Epithelial cell of prostate (primary cell): ENCODE measurements around the gene SGCD.
"Not testable (repeated sequence)": the region's sequence is repeated elsewhere in the genome, so short reads cannot be mapped to it uniquely, and the experiment has no call there.

Experiments used
- DNase-seq: peaks from one replicate; pipeline ENCODE4 v3.0.0-alpha.2; 2011; ENCODE audit warnings: low read depth, low spot score
- H3K27ac ChIP-seq: fragments of 450-650 bp; 2 replicates; pipeline ENCODE4 v1.5.1; 2017; ENCODE audit warnings: mild to moderate bottlenecking

SGCD gene

GRCh38 chr5:156598964-156599363 lies 272.0 kb downstream of the SGCD start:
- H3K27ac ChIP-seq, result no peak overlapping the region
- DNase-seq, result no peak

GRCh38 chr5:156610582-156610981 lies 283.6 kb downstream of the SGCD start:
- DNase-seq, H3K27ac ChIP-seq: not testable (repeated sequence)

GRCh38 chr5:156615901-156616300 lies 288.9 kb downstream of the SGCD start:
- H3K27ac ChIP-seq, result no peak overlapping the region
- no peak for DNase-seq

GRCh38 chr5:156617426-156617825 lies 290.5 kb downstream of the SGCD start:
- no peak for DNase-seq
- H3K27ac ChIP-seq, result no peak overlapping the region

GRCh38 chr5:156618601-156619000 lies 291.6 kb downstream of the SGCD start:
- no peak for DNase-seq
- no peak overlapping the region for H3K27ac ChIP-seq

GRCh38 chr5:156621719-156622118 lies 294.8 kb downstream of the SGCD start:
- H3K27ac ChIP-seq, result no peak overlapping the region
- no peak for DNase-seq

GRCh38 chr5:156623381-156624040 lies 296.5 kb downstream of the SGCD start:
- H3K27ac ChIP-seq, result no peak overlapping the region
- no peak for DNase-seq

- no peak for DNase-seq
- H3K27ac ChIP-seq, result no peak overlapping the region
Measured at GRCh38 chr5:156624686-156625085, 297.7 kb downstream of the SGCD start.

- no peak for DNase-seq
Measured at GRCh38 chr5:156628421-156628820, 301.5 kb downstream of the SGCD start.

GRCh38 chr5:156631005-156631404 lies 304.0 kb downstream of the SGCD start:
- DNase-seq, result no peak
- no peak overlapping the region for H3K27ac ChIP-seq

More at GRCh38 chr5:156628421-156628820, 301.5 kb downstream of the SGCD start:
- H3K27ac ChIP-seq, result no peak overlapping the region

- no peak for DNase-seq
- no peak overlapping the region for H3K27ac ChIP-seq
Measured at GRCh38 chr5:156634301-156634700, 307.3 kb downstream of the SGCD start.

- no peak for DNase-seq
- H3K27ac ChIP-seq, result no peak overlapping the region
Measured at GRCh38 chr5:156640691-156641241, 313.8 kb downstream of the SGCD start.

- no peak overlapping the region for H3K27ac ChIP-seq
- DNase-seq, result no peak
Measured at GRCh38 chr5:156641686-156642085, 314.7 kb downstream of the SGCD start.

GRCh38 chr5:156647034-156647451 lies 320.1 kb downstream of the SGCD start:
- no peak overlapping the region for H3K27ac ChIP-seq
- no peak for DNase-seq

- DNase-seq, result no peak
- H3K27ac ChIP-seq, result no peak overlapping the region
Measured at GRCh38 chr5:156654444-156654843, 327.5 kb downstream of the SGCD start.

GRCh38 chr5:156655732-156656131 lies 328.8 kb downstream of the SGCD start:
- DNase-seq, result no peak
- no peak overlapping the region for H3K27ac ChIP-seq

- not testable (repeated sequence) for DNase-seq, H3K27ac ChIP-seq
Measured at GRCh38 chr5:156664832-156665231, 337.9 kb downstream of the SGCD start.

- not testable (repeated sequence) for DNase-seq, H3K27ac ChIP-seq
Measured at GRCh38 chr5:156666686-156667085, 339.7 kb downstream of the SGCD start.

GRCh38 chr5:156667616-156668015 lies 340.7 kb downstream of the SGCD start:
- H3K27ac ChIP-seq, result no peak overlapping the region
- DNase-seq, result no peak

- H3K27ac ChIP-seq, result no peak overlapping the region
- no peak for DNase-seq
Measured at GRCh38 chr5:156669416-156669815, 342.5 kb downstream of the SGCD start.

- DNase-seq, result no peak
- no peak overlapping the region for H3K27ac ChIP-seq
Measured at GRCh38 chr5:156670615-156671014, 343.7 kb downstream of the SGCD start.

GRCh38 chr5:156675395-156675794 lies 348.4 kb downstream of the SGCD start:
- H3K27ac ChIP-seq, result no peak overlapping the region
- DNase-seq, result no peak
